LoVo (cell line): ENCODE measurements around the gene CGB7.

Experiments
- DNase-seq: peaks from one replicate; pipeline ENCODE4 v3.0.0-alpha.2; 2016; ENCODE audit warnings: low spot score

The CGB7 gene

GRCh38 chr19:49016067-49016839 is 41.3 kb downstream of the CGB7 start:
- DNase-seq: no peak

- no peak for DNase-seq
Observed at GRCh38 chr19:49014870-49015255, 42.7 kb downstream of the CGB7 start.

GRCh38 chr19:49014123-49014869 is 43.3 kb downstream of the CGB7 start:
- DNase-seq: no peak

- no peak for DNase-seq
Observed at GRCh38 chr19:49011194-49011593, 46.4 kb downstream of the CGB7 start.

GRCh38 chr19:49010453-49010852 is 47.1 kb downstream of the CGB7 start:
- DNase-seq: no peak

DNA sequence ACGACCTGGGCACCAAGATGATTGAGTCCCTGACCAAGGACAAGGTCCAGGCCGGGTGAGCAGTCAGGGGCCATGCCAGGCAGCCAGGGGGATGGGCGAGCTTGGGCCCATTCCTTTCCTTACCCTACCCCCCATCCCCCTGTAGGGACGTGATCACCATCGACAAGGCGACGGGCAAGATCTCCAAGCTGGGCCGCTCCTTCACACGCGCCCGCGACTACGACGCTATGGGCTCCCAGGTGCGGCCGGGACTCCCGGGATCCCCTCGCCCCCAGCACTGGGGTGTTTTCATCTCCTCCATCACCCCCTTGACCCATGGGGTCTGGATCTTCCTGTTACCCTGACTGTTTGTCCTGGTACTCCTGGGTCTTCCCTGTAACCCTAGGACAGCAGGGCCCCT is 47.7 kb downstream of the CGB7 start:
- DNase-seq: no peak

GRCh38 chr19:49006905-49007304 is 50.6 kb downstream of the CGB7 start:
- no peak for DNase-seq

- DNase-seq: no peak
Observed at GRCh38 chr19:49004964-49005614, 52.5 kb downstream of the CGB7 start.
